Prostate gland (tissue), 2 donors: ENCODE measurements around the gene C21orf58.

Experiments used
- POLR2AphosphoS5 ChIP-seq: sonication (generic); formaldehyde crosslinking; IDR thresholded peaks from one replicate; pipeline ENCODE4 v1.6.1; 2017; ENCODE audit warnings: antibody characterized with exemption
- TF ChIP-seq, protein P1 (sequence below), 4 experiments: fragments of 200-600 bp in 2 of 4; fragments of 450-650 bp in 2 of 4; sonication (generic) in 2 of 4; IDR thresholded peaks; 1 replicate in 3 of 4; 2 replicates in 1 of 4; pipeline ENCODE4 v1.5.1; 2016 to 2019; ENCODE audit warnings: antibody characterized with exemption in 4 of 4, mild to moderate bottlenecking in 2 of 4, moderate library complexity in 2 of 4

GRCh38 chr21:46349134-46349760, 25.6 kb upstream of the C21orf58 start:
- no peak for TF ChIP-seq POLR2AphosphoS5
- TF ChIP-seq, protein P1, sequence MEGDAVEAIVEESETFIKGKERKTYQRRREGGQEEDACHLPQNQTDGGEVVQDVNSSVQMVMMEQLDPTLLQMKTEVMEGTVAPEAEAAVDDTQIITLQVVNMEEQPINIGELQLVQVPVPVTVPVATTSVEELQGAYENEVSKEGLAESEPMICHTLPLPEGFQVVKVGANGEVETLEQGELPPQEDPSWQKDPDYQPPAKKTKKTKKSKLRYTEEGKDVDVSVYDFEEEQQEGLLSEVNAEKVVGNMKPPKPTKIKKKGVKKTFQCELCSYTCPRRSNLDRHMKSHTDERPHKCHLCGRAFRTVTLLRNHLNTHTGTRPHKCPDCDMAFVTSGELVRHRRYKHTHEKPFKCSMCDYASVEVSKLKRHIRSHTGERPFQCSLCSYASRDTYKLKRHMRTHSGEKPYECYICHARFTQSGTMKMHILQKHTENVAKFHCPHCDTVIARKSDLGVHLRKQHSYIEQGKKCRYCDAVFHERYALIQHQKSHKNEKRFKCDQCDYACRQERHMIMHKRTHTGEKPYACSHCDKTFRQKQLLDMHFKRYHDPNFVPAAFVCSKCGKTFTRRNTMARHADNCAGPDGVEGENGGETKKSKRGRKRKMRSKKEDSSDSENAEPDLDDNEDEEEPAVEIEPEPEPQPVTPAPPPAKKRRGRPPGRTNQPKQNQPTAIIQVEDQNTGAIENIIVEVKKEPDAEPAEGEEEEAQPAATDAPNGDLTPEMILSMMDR (IDR thresholded peaks at IDR 0.05) = no peak
